ENCODE results near the gene KCNH2.

Gene KCNH2

DNA sequence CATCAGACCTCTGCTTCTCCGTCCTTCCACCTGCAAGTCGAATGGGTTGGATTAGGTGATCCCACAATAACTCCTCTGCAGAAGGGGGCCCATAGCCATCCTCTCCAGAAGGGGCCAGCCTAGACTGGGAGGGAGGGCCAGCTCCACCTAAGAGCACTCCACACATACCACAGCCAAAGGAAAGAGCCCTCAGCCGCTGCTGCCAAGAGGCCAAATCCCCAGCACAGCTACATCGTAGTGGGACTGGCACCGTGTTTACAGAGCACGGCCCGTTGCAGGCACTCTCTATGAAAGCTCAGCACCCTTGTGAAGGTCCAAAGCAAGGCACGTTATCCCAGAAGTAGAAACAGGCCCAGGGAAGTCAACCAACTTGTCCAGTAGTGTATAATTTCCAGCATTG is 5.4 kb downstream of the KCNH2 start:
- TF ChIP-seq, protein P1, sequence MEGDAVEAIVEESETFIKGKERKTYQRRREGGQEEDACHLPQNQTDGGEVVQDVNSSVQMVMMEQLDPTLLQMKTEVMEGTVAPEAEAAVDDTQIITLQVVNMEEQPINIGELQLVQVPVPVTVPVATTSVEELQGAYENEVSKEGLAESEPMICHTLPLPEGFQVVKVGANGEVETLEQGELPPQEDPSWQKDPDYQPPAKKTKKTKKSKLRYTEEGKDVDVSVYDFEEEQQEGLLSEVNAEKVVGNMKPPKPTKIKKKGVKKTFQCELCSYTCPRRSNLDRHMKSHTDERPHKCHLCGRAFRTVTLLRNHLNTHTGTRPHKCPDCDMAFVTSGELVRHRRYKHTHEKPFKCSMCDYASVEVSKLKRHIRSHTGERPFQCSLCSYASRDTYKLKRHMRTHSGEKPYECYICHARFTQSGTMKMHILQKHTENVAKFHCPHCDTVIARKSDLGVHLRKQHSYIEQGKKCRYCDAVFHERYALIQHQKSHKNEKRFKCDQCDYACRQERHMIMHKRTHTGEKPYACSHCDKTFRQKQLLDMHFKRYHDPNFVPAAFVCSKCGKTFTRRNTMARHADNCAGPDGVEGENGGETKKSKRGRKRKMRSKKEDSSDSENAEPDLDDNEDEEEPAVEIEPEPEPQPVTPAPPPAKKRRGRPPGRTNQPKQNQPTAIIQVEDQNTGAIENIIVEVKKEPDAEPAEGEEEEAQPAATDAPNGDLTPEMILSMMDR (IDR thresholded peaks at IDR 0.05; ENCODE audit: low read depth, low read length, poor library complexity, severe bottlenecking), result no peak
- no peak for TF ChIP-seq EZH2phosphoT487 (IDR thresholded peaks at IDR 0.05; ENCODE audit: borderline replicate concordance, low read length)
- Histone ChIP-seq H3K79me2 (ENCODE audit: control insufficient read depth, low read length) (no peaks in the 10 kb centered on the region), H3K27me3 (ENCODE audit: control insufficient read depth, low read length) (peaks cover 12% of the 10 kb centered on the region), H3K9me3 (ENCODE audit: control insufficient read depth, insufficient read depth, low read length) (no peaks in the 10 kb centered on the region), H3F3A (ENCODE audit: control insufficient read depth, insufficient read depth) (no peaks in the 10 kb centered on the region; the same call in 1 of the 2 replicates), H3K27ac (ENCODE audit: low read depth, low read length) (no peak overlapping the region), H3K9me2 (replicated peaks; ENCODE audit: control insufficient read depth, low read length) (no peaks in the 10 kb centered on the region), H3K36me3 (ENCODE audit: control insufficient read depth, low read length) (no peaks in the 10 kb centered on the region), H3K4me3 (ENCODE audit: low read length) (no peak overlapping the region), H3K4me1 (ENCODE audit: control insufficient read depth, low read length) (peaks cover 32% of the 10 kb centered on the region), H4K20me1 (ENCODE audit: control insufficient read depth, insufficient read depth, low read depth, low read length) (no peaks in the 10 kb centered on the region; the same call in 1 of the 2 replicates), H3K4me2 (ENCODE audit: low read length) (no peak overlapping the region)

DNA sequence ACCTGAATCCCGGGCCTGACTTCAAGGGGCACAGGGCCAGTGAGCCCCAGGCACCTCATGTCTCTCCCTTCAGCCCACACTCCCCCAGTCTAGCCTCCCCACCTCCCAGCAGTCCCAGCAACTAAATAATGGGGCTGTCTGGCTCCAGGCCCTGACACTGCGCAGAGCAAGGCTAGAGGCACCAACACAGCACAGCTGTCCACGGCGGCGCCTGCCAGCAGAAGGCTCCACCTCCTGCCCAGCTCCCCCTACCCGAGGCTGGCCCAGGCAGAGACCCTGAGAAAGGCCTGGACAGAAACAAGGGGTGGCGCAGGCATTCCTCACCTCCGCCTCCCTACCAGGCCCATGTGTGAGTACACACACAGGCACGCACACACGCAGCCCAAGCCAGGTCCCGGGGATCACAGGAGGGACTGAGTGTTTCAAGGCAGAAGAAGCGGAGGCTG is 6.1 kb downstream of the KCNH2 start:
- Histone ChIP-seq H3K79me2 (ENCODE audit: control insufficient read depth, low read length) (no peaks in the 10 kb centered on the region), H3K4me2 (ENCODE audit: low read length) (no peak overlapping the region), H3K27me3 (ENCODE audit: control insufficient read depth, low read length) (peaks cover 8% of the 10 kb centered on the region), H3F3A (ENCODE audit: control insufficient read depth, insufficient read depth) (no peaks in the 10 kb centered on the region; the same call in 1 of the 2 replicates), H3K27ac (ENCODE audit: low read depth, low read length) (no peak overlapping the region), H3K9me2 (replicated peaks; ENCODE audit: control insufficient read depth, low read length) (no peaks in the 10 kb centered on the region), H3K4me1 (ENCODE audit: control insufficient read depth, low read length) (peaks cover 28% of the 10 kb centered on the region), H4K20me1 (ENCODE audit: control insufficient read depth, insufficient read depth, low read depth, low read length) (no peaks in the 10 kb centered on the region; the same call in 1 of the 2 replicates), H3K9me3 (ENCODE audit: control insufficient read depth, insufficient read depth, low read length) (no peaks in the 10 kb centered on the region), H3K4me3 (ENCODE audit: low read length) (no peak overlapping the region), H3K36me3 (ENCODE audit: control insufficient read depth, low read length) (no peaks in the 10 kb centered on the region)
- TF ChIP-seq, protein P1 (IDR thresholded peaks at IDR 0.05; ENCODE audit: low read depth, low read length, poor library complexity, severe bottlenecking), result no peak
- TF ChIP-seq EZH2phosphoT487 (IDR thresholded peaks at IDR 0.05; ENCODE audit: borderline replicate concordance, low read length), result no peak

DNA sequence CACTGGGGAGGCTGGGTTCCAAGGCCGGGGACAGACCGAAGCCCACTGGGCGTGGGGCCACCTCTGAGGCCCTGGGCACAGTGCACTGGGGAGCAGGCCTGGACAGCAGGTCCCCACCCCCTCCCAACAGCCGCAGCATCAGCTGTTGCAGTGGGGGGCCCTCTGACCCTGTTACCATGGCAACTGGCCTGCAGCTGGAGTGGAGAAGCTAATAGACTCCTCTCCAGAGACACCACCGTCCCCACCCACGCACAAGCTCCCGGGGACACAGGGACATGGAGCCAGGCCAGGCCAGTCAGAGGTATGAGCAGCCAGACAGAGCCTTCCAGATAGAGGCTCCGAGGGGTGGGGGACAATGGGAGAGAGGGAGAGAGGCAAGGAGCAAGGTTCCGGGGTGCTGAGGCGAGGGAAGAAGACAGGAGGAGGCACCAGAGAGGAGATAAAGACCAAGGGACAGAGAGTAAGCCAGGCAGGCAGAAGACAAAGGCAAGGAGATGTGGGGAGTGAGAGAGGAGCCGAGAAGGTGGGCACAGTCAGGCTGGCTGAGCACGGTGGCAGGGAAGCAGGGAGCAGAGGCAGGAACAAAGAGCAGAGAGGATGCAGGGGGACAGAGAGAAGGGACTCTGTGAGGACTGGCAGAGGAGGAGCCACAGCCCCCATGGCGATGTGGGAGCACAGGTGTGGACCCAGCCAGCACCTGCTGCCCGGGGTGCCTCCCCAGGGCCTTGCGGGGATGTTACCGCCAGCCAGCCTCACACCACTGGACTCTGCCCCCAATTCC is 6.7 kb downstream of the KCNH2 start:
- Histone ChIP-seq H3K4me1 (ENCODE audit: control insufficient read depth, low read length) (peaks cover 22% of the 10 kb centered on the region), H3K27ac (ENCODE audit: low read depth, low read length) (no peak overlapping the region), H3K36me3 (ENCODE audit: control insufficient read depth, low read length) (no peaks in the 10 kb centered on the region), H3F3A (ENCODE audit: control insufficient read depth, insufficient read depth) (no peaks in the 10 kb centered on the region; the same call in 1 of the 2 replicates), H3K4me2 (ENCODE audit: low read length) (no peak overlapping the region), H3K79me2 (ENCODE audit: control insufficient read depth, low read length) (no peaks in the 10 kb centered on the region), H3K9me3 (ENCODE audit: control insufficient read depth, insufficient read depth, low read length) (no peaks in the 10 kb centered on the region), H3K9me2 (replicated peaks; ENCODE audit: control insufficient read depth, low read length) (no peaks in the 10 kb centered on the region), H3K4me3 (ENCODE audit: low read length) (no peak overlapping the region), H3K27me3 (ENCODE audit: control insufficient read depth, low read length) (peaks cover 6% of the 10 kb centered on the region; the same call in 1 of the 2 replicates), H4K20me1 (ENCODE audit: control insufficient read depth, insufficient read depth, low read depth, low read length) (no peaks in the 10 kb centered on the region; the same call in 1 of the 2 replicates)
- TF ChIP-seq EZH2phosphoT487 (IDR thresholded peaks at IDR 0.05; ENCODE audit: borderline replicate concordance, low read length), result no peak
- TF ChIP-seq, protein P1 (IDR thresholded peaks at IDR 0.05; ENCODE audit: low read depth, low read length, poor library complexity, severe bottlenecking), result no peak
